Astrocyte (in vitro differentiated cells and primary cell): ENCODE data around the gene MOB1B.

ENCODE experiments used
- CTCF ChIP-seq: IDR thresholded peaks from 2 replicates; pipeline ENCODE4 v1.5.1; 2011; ENCODE audit warnings: low read depth, mild to moderate bottlenecking, inconsistent platforms, low read length, moderate library complexity; ENCODE audit not compliant: insufficient read depth
- EZH2 ChIP-seq: IDR thresholded peaks from 2 replicates; pipeline ENCODE4 v1.6.1; 2012; ENCODE audit warnings: mild to moderate bottlenecking, low read length, inconsistent platforms; ENCODE audit not compliant: insufficient read depth

DNA sequence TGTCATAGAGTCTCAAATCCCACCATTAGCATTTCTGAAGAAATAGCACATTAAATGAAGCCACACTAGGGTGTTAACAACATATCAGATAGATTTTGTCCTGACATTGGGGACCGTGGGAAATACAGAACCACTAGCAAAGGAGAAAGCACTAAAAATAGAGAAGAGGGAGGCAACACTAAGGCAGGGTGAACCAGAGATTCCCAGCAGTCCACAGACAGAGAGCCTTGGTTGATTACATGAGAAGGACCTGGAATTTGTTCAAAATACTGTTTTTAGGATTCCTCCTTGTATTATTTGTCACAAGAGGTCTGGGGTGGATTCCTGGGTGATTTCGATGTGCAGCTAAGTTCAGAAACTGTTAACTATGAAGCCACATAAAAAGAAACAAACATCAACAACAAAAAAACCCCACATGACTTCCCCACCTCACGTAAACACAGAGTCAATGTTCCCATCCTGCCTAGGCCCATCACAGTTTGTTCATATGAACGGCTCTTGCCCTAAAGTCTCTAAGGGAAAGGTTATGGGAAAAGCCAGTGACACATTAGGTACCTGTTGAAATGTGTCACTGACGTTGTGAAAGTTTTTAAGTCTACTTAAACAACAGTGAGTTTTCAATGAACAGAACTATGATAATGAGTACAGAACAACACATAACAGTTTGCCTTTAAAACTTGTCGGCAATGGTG is 38.9 kb upstream of the MOB1B start:
- TF ChIP-seq CTCF, result no peak
- TF ChIP-seq EZH2, result no peak
